GM21825 (cell line): ENCODE results near the gene DCN.
"Not testable (repeated sequence)": the region's sequence is repeated elsewhere in the genome, so short reads cannot be mapped to it uniquely, and the experiment has no call there.

Experiments
- ATAC-seq: cut with Tn5 transposase; IDR thresholded peaks from one replicate; pipeline ENCODE4 v1.9.1; 2021; ENCODE audit warnings: mild to moderate bottlenecking, moderate library complexity; ENCODE audit not compliant: unreplicated experiment

DCN gene, protein sequence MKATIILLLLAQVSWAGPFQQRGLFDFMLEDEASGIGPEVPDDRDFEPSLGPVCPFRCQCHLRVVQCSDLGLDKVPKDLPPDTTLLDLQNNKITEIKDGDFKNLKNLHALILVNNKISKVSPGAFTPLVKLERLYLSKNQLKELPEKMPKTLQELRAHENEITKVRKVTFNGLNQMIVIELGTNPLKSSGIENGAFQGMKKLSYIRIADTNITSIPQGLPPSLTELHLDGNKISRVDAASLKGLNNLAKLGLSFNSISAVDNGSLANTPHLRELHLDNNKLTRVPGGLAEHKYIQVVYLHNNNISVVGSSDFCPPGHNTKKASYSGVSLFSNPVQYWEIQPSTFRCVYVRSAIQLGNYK

DNA sequence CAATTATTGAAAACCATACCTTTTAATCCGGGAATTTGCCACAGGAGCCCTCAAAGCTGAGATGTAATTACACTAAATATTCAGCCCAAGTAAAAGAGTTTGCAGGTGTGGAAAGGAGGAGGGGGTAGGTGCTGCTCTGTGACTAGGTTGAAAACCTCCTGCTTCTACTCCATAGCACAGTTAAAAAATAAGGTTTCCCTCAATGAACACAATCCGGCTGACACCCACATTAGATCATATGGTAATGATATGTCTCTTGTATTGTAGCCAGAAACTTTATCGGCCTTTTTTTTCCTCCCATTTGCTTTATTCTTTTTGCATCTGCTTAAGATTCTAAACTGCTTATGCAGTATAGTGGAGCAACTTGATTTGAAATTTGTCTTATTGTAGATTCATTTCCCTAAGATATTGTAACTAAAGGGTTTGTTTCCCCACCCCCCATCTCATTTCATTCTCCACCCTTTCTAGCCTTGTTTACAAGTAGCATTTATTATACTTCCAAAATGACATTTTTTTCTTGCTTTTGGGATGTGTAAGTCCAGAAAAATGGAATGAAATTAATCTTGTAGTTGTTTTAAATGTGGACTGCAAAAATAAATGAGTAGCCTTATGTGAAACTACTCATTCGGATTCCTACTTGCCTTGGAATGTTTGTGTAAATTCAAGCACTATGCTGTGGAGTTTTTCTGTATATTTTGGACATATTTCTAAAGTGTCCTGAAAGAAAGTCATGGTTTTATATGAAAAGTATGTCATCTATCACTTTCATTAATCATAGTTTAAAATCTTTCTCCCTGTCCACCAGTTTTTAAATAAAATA lies at the start of gene DCN:
Gene DCN (minus strand): TSS at position 182 of the 820 bp plus-strand sequence. CDS start 4,265 bp downstream, outside the sequence.
- no peak for ATAC-seq

DNA sequence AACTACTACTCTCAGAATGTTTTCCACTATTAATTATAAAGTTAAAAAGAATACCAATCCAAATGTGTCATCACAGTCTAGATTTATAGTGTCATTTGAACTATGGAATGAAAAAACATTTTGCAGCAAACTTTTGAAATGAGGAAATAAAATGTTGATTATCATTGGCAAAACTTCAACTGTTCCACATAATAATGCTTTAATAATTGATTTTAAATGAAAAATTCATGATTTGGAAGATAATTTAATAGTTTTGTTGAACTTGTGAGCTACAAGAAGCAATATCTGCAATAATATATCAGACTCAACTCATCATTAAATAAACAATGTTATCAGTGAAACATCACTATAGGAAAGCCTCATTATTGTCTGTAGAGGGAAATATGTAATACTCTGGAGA lies 48.2 kb upstream of the DCN start:
- ATAC-seq = no peak

DNA sequence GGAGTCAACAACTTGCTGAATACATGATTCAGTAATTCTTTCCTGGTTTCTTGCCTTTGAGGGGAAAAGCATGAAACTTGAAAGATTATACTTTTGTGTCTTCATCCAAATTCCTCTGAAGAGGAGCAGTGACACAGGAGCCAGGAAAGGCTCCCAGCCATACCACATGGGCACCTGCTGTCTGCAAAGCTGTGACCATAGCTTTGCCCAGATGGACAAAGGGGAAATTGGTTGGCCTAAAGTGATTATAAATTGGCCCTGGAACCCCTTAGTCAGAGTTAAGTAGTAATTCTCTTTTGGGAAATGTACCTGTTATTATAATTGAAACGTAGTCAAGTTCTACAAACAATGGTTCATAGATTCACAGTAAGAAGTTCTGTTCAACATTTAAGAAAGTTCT lies 44.3 kb upstream of the DCN start:
- ATAC-seq = no peak

DNA sequence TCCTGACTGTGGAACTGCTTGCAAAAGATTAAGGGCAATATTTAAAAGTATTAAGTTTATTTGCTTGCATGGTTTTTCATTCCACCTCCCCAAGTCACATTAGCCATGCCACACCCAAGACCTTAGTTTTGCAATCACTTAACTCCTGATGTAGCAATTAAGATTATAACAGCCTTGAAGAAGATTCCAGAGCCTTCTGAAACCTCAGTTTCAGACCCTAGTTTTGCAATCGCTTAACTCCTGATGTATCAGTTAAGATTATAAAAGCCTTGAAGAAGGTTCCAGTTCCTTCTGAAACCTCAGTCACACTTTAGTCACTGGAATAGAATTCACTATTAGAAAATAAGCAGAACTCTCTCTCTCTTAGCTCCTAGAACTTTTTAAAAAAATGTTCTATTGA lies 42.7 kb upstream of the DCN start:
- ATAC-seq = no peak

DNA sequence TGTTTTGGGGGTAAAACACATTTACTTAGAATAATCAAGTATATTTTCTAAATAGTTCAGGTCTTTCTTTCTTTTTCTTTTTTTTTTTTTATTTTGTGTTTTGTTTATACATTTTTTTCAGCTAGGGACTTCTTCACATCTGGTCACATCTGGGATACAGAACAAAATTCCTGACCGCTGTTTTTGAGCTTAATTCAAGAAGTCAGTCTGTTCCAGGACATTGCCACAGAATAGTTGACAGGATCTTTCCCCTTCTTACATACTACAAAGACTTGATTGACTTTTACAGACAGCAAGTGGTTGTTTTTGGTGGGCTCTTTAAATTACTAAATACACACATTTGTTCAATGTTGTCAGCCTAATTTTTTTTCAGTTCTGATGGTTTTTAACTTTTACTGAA lies 41.8 kb upstream of the DCN start:
- no peak for ATAC-seq

DNA sequence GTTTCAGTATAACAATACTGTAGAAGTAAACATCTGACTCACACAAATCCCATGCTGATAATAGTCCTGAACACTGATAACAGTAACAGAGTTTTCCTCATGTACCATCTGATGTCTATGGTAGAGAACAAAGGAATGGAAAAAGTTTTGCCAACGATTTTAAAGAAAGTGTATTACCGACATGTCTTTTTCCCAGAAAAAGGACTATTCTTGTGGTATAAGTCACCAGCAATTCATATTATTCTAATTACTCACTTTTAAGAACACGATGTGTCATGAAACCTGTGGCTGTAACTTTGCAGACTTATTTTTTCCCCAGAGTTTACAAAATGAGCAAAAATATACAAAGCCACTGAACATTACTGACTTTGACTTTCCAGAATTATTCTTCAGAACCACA lies 40.1 kb upstream of the DCN start:
- no peak for ATAC-seq

DNA sequence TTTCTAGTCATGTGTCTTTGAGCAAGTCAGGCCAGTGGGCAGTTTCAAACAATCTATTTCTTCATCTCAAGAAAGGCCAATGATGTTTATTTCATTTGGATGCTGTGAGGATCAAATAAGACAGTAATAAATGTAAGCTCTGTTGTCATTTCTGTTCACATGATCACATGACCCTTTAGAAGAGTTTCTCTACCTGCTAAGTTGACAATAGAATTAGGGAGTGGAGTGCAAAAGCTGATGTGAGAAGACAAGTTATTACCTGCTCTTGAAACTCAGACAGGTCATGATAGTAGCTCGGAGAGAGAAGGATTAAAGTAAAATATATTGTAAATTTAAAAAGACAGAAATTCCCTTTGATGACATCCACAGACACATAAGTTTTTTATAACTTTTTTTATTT lies 37.3 kb upstream of the DCN start:
- no peak for ATAC-seq

DNA sequence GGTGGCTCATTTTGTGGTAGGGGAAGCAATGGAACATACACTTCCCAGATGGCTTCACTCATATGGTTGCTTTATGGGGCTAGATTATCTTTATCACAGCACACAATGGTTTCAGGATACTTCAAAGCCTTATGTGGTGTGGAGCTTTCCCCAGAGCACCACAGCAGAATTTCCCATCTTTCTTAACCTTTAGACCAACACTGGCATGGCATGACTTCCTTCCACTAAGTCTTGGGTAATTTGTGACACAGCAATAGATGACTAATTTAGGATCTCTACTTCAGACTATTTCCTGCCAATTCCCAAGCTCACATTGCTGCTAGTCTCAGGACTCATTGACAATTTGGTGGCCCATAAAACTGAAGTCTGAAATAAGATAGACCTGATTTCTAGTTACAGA lies 36.9 kb upstream of the DCN start:
- no peak for ATAC-seq

DNA sequence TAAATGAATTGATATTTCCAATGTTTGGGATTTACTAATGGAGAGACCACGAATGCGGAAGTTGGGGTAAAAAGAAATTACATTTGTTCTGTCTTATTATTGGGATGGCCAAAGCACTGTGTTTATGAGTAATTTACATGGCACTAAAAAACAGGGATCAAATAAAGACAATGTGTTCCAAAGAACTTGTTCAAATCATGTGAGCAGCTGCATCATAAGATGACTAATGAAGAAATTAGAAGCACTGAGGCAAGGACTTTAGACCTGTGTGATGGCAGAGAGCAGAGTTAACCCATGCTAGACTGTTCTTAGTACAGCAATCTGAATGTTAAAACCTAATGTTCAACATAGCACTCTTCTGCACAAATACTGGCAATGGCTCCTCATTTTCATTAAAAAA lies 34.3 kb upstream of the DCN start:
- no peak for ATAC-seq

DNA sequence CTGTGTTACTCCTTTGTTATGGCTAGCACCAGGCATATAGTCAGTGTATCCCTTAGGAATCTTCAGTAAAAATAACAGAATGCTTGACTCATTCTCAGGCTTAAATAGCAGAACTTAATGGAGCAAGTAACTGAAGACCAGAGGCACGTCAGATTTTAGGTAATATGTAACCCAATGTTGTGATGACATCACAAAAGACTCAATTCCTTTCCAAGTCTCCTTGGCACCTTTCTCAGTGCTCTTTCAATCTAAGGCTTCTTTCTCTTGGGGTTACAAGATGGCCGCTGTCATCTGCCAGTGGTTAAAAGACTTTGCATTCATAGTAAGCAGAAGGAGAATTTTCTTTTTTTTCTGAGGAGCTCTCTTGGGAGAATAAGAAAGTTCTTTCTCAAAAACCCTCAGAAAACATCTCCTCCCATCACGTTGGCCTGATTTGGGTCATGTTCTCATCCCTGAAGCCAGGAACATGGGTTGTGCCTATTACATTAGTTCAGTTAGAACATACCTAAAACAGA lies 33.4 kb upstream of the DCN start:
- no peak for ATAC-seq

DNA sequence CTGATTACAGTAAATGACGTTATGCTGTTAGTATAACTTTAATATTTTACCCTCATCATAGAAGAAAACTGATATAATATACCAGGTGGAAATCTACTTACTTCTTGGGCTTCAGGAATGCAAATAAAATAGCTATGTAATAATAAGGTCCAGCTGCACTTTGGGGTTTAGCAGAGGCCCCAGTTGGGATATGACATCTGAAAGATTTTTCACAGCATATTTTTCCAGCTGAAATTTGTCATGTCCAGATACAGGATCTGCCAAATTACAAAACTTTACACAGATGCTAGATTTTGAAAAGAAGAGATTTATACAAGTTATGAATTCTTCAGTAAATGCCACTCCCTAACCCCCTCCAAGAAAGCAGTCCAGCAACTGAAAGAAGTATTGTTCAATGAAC lies 29.2 kb upstream of the DCN start:
- no peak for ATAC-seq

DNA sequence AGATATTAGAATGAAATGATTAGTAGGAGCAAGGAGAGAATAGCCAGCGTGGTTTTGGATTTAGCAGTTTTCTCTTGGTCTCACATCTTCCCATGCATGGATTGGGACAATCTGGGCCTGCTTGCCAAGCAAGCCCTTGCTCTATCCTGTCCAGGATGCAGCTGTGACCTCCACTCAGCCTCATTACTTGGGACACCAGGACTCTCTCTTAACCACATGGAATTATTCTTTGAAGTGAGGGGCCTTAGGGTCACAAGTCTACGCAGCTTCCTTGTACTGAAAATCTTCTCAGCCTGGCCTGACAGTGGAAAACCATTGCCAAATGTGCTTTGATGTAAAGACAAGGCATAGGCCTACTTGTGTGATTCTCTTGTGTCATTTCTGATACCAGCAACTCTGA lies 28.0 kb upstream of the DCN start:
- no peak for ATAC-seq

DNA sequence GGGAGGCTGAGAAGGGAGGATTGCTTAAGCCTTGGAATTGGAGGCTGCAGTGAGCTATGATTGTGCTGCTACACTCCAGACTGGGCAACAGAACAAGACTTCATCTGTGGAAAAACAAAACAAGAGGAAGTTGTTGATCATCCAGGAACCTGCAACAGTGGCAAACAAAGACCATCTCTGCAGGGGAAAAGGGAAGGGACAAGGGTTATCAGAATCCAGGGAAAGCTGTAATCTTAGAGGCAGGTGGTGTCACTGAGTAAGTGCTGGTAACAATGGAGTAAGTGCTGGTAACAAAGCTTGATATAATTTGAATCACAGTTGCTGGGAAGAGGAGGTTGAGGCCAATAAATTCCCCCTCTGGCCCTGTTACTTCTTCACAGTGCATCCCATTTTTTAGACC lies 27.5 kb upstream of the DCN start:
- ATAC-seq = no peak

DNA sequence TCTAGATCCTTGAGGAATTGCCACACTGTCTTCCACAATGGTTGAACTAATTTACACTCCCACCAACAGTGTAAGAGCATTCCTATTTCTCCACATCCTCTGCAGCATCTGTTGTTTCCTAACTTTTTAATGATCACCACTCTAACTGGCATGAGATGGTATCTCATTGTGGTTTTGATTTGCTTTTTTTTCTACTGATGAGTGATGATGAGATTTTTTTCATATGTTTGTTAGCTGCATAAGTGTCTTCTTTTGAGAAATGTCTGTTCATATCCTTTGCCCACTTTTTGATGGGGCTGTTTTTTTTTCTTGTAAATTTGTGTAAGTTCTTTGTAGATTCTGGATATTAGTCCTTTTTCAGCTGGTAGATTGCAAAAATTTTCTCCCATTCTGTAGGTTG lies 24.7 kb upstream of the DCN start:
- ATAC-seq = not testable (repeated sequence)

DNA sequence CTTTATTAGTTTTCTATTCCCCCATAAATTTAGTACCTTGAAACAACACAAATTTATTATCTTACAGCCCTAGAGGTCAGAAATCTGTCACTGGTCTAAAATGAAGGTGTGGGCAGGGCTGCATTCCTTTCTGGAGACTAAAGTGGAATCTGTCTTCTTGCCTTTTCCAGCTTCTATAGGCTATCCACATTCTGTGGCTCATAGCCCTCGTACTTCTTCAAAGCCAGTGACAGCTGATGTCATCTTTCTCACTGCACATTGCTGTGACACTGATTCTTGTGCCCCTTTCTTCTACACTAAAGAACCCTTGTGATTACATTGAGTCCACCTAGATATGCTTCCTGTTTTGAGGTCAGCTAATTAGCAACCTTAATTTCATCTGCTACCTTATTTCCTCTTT lies 23.2 kb upstream of the DCN start:
- no peak for ATAC-seq

DNA sequence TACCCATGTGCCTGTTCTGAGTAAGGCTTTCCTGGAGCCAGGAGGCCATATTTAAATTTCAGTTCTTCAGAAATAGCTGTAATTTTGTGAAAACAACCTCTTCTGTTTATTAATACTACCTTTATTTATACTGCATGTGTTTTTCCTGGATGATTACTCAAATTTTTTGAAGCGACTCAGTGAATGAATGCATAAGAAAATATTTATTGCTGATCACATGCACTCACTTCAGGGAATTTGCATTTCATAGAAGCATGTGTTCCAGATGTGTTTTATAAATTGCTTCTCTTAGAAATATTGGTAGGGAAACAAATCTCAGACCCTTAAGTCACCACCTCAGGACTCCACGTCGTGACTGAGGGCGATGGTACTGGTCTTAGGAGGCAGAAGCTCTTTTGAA lies 21.8 kb upstream of the DCN start:
- ATAC-seq = no peak

DNA sequence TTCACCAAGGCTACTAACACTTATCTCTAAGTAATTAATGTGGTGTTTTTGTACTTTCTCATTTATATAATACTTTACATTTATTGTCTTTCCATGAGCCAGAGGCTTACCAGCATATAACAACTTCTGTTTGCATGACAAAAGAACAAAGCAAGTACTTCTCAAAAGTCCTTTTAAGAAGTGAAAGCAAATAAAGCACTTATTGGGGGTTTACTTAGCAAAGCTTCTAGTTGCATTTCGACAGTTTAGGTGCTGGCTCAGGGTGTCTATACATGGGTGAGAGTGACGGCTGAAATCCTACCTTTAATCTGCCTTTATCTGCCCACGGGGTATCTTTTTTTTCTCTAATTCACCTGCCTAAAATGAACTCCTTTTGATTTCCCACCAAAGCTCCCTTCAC lies 21.0 kb upstream of the DCN start:
- no peak for ATAC-seq

DNA sequence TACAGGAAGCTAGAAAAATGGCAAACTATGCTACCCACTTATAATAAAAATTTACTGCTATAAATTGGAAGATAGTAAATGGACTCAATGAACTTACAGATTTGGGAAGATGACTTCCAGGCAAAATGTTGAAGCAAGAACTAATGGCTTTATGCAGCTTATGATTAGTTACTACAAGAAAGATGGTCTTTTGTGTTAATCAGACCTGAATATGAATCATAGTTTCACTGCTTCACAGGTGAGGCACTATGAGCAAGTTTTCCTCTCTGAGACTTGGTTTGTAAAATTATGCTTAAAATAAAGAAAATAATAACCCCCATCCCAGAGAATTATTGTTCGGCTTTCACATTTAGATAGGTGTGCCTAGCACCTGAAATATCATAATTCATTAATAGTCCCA lies 19.8 kb upstream of the DCN start:
- no peak for ATAC-seq

DNA sequence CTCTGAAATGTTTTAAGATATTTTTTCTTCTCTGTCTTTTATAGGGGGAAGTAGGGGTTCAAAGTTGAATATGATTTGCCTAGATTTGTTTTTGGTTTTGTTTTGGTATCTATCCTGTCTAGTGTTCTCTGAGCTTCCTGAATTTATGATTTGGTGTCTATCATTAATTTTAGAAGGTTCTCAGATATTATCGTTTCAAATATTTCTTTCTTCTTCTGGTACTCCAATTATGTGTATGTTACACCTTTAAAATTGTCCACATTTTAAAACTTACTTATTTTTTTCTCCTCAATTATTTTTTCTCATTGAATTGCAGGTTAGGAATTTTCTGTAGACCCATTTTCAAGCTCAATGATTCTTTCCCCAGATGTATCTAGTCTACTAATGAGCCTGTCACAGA lies 13.8 kb upstream of the DCN start:
- ATAC-seq = no peak

DNA sequence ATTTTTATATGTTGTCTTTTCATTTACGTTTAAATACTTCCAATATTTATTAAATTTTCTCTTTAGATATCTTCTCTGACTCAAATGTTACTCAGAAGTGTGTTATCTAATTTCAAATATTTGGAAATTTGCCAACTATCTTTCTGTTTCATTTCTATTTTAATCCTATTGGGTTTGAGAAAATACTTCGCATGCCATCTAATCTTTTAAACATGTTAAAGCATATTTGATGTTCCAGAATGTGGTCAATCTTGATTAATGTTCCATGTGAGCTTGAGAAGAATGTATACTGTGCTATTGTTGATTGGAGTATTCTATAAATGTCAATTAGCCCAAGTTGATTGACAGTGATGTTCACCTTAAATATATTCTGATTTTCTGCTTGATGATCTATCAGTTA lies 11.9 kb upstream of the DCN start:
- ATAC-seq = no peak

DNA sequence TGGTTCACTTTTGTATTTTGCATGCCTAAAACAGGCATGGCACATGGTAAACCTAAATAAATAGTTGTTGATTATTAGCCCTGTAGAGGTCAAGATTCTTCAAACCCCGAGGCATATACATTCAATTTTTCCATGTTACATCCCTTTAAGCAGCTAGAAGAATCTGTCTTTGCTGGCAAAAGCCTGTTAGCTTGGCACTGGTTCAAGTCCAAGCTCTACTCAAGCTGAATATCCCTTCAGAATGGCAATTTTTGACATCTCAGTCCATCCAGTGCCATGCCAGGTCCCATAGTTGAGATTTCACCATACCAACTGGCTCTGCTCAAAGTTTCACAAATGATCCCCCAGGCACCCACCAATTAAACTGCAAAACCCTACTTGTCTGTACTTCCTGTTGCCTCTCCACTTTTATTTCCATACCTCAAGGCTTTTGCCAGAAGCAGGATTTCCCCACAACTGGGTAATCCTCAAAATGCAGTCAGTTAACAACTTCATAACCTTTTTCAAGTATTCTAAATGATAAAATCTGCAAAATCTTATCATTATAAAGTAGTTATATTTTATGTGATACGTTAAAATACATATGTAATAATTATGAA lies 9.0 kb upstream of the DCN start:
- ATAC-seq = no peak

DNA sequence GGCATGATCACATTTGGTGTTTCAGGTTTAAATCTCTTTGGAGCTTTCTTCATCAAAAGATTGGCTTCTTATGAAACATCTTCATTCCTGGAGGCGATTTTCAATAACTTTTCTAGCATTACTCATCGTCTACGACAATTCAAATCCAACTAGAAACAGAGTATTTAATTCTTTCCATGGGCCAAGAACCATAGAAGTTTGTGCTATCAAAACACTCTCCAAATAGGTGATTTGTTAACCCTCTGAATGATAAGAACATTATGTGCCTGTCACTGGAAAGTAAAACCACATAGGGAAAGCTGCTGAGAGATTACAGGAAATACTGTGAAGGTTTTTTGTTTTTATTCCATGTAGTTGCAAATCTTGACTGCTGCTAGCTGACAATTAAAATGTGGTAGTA lies 6.9 kb upstream of the DCN start:
- ATAC-seq = no peak
